SK-N-SH treated with all-trans-retinoic acid at 6 μM for 48 hours (cell line): Measurements from ENCODE around the gene NT5DC1.

Source experiments
- ATAC-seq: fragments of 200-7000 bp; cut with Tn5 transposase; 3 replicates; pipeline ENCODE4 v1.9.1; 2020; ENCODE audit warnings: mild to moderate bottlenecking, moderate library complexity
- ARNTL ChIP-seq: fragments of 450-650 bp; formaldehyde crosslinking; IDR thresholded peaks from 2 replicates; pipeline ENCODE4 v1.5.0; 2020; ENCODE audit warnings: low read depth, mild to moderate bottlenecking, moderate library complexity, borderline replicate concordance
- BACH2 ChIP-seq: fragments of 250-450 bp; sonication (Bioruptor Pico); IDR thresholded peaks from 2 replicates; pipeline ENCODE4 v1.9.0; 2021; ENCODE audit warnings: mild to moderate bottlenecking, borderline replicate concordance
- CREB5 ChIP-seq: fragments of 250-450 bp; sonication (Bioruptor Pico); IDR thresholded peaks from 2 replicates; pipeline ENCODE4 v1.5.1; 2020; ENCODE audit warnings: low read depth, mild to moderate bottlenecking, moderate library complexity
- CSDC2 ChIP-seq: fragments of 250-450 bp; sonication (Bioruptor Pico); IDR thresholded peaks from 2 replicates; pipeline ENCODE4 v1.5.0; 2020; ENCODE audit warnings: mild to moderate bottlenecking, moderate library complexity
- CSRNP3 ChIP-seq: fragments of 250-450 bp; sonication (Bioruptor Pico); IDR thresholded peaks from 2 replicates; pipeline ENCODE4 v1.5.1; 2021; ENCODE audit warnings: mild to moderate bottlenecking, moderate library complexity
- ESRRG ChIP-seq: fragments of 250-450 bp; sonication (Bioruptor Pico); IDR thresholded peaks from 2 replicates; pipeline ENCODE4 v1.6.1; 2021; ENCODE audit warnings: mild to moderate bottlenecking
- GLIS3 ChIP-seq: fragments of 250-450 bp; sonication (Bioruptor Pico); IDR thresholded peaks from 2 replicates; pipeline ENCODE4 v1.5.0; 2020; ENCODE audit warnings: mild to moderate bottlenecking, moderate library complexity
- ISL1 ChIP-seq: fragments of 250-450 bp; sonication (Bioruptor Pico); IDR thresholded peaks from 2 replicates; pipeline ENCODE4 v2.1.2; 2022; ENCODE audit warnings: mild to moderate bottlenecking, moderate library complexity
- OSR1 ChIP-seq: fragments of 250-450 bp; sonication (Bioruptor Pico); IDR thresholded peaks from 2 replicates; pipeline ENCODE4 v1.8.0; 2022; ENCODE audit warnings: moderate library complexity, mild to moderate bottlenecking, inconsistent platforms
- PATZ1 ChIP-seq: fragments of 250-450 bp; sonication (Bioruptor Pico); IDR thresholded peaks from 2 replicates; pipeline ENCODE4 v1.8.0; 2020; ENCODE audit warnings: mild to moderate bottlenecking, moderate library complexity, borderline replicate concordance
- POU6F1 ChIP-seq: fragments of 250-450 bp; sonication (Bioruptor Pico); IDR thresholded peaks from 2 replicates; pipeline ENCODE4 v1.8.0; 2021; ENCODE audit warnings: low read depth, mild to moderate bottlenecking, moderate library complexity, borderline replicate concordance
- PPARA ChIP-seq: fragments of 250-450 bp; sonication (Bioruptor Pico); IDR thresholded peaks from 2 replicates; pipeline ENCODE4 v1.5.0; 2020; ENCODE audit warnings: mild to moderate bottlenecking, borderline replicate concordance
- RARB ChIP-seq: fragments of 250-450 bp; sonication (Bioruptor Pico); IDR thresholded peaks from 2 replicates; pipeline ENCODE4 v1.8.0; 2021; ENCODE audit warnings: mild to moderate bottlenecking, moderate library complexity
- SNAI2 ChIP-seq: fragments of 250-450 bp; sonication (Bioruptor Pico); IDR thresholded peaks from 2 replicates; pipeline ENCODE4 v1.5.0; 2020; ENCODE audit warnings: mild to moderate bottlenecking, moderate library complexity
- TCF4 ChIP-seq: fragments of 250-450 bp; sonication (Bioruptor Pico); IDR thresholded peaks from 2 replicates; pipeline ENCODE4 v1.8.0; 2021; ENCODE audit warnings: mild to moderate bottlenecking, moderate library complexity, borderline replicate concordance
- TOX ChIP-seq: fragments of 250-450 bp; sonication (Bioruptor Pico); IDR thresholded peaks from 2 replicates; pipeline ENCODE4 v1.8.0; 2021; ENCODE audit warnings: mild to moderate bottlenecking, moderate library complexity, borderline replicate concordance
- TSHZ2 ChIP-seq: fragments of 250-450 bp; sonication (Bioruptor Pico); IDR thresholded peaks from 2 replicates; pipeline ENCODE4 v1.5.0; 2020; ENCODE audit warnings: mild to moderate bottlenecking, moderate library complexity
- ZFP3 ChIP-seq: fragments of 250-450 bp; sonication (Bioruptor Pico); IDR thresholded peaks from 2 replicates; pipeline ENCODE4 v1.5.0; 2020; ENCODE audit warnings: mild to moderate bottlenecking, moderate library complexity
- ZFP30 ChIP-seq: fragments of 450-650 bp; formaldehyde crosslinking; IDR thresholded peaks from 2 replicates; pipeline ENCODE4 v1.5.0; 2022; ENCODE audit warnings: mild to moderate bottlenecking, moderate library complexity
- ZNF565 ChIP-seq: fragments of 450-650 bp; formaldehyde crosslinking; conservative IDR thresholded peaks from 2 replicates; pipeline ENCODE4 v1.5.0; 2020; ENCODE audit warnings: low read depth, mild to moderate bottlenecking, moderate library complexity
- ZNF8 ChIP-seq: fragments of 450-650 bp; formaldehyde crosslinking; IDR thresholded peaks from 2 replicates; pipeline ENCODE4 v1.5.0; 2020; ENCODE audit warnings: mild to moderate bottlenecking, moderate library complexity

NT5DC1 gene

GRCh38 chr6:116239856-116240255 lies 139.2 kb downstream of the NT5DC1 start:
- no peak for ATAC-seq
- no peak for TF ChIP-seq POU6F1
- TF ChIP-seq OSR1 (CRISPR knock-in tag) = no peak
- no peak for TF ChIP-seq CSRNP3 (CRISPR knock-in tag)
- TF ChIP-seq BACH2 (CRISPR knock-in tag) = no peak
- no peak for TF ChIP-seq SNAI2 (CRISPR knock-in tag)
- TF ChIP-seq ZFP30 (CRISPR knock-in tag) = no peak
- no peak for TF ChIP-seq ZNF8 (CRISPR knock-in tag)
- TF ChIP-seq ARNTL (CRISPR knock-in tag) = no peak
- no peak for TF ChIP-seq GLIS3 (CRISPR knock-in tag)
- TF ChIP-seq TSHZ2 (CRISPR knock-in tag) = no peak
- TF ChIP-seq, all 23 proteins: peak for 0

GRCh38 chr6:116244284-116244683 lies 143.6 kb downstream of the NT5DC1 start:
- no peak for TF ChIP-seq CSDC2 (CRISPR knock-in tag)
- no peak for TF ChIP-seq ISL1 (CRISPR knock-in tag)
- no peak for TF ChIP-seq SNAI2 (CRISPR knock-in tag)
- no peak for TF ChIP-seq CREB5 (CRISPR knock-in tag)
- no peak for TF ChIP-seq ZFP3 (CRISPR knock-in tag)
- no peak for TF ChIP-seq BACH2 (CRISPR knock-in tag)
- TF ChIP-seq PATZ1 (CRISPR knock-in tag) = no peak
- no peak for TF ChIP-seq PPARA (CRISPR knock-in tag)
- TF ChIP-seq, all 23 proteins: peak for 0
- no peak for ATAC-seq

- peak; percentile 52 for ATAC-seq
- TF ChIP-seq BACH2 (CRISPR knock-in tag) (no peak), CSRNP3 (CRISPR knock-in tag) (no peak), ESRRG (CRISPR knock-in tag) (no peak), ZFP30 (CRISPR knock-in tag) (no peak), PPARA (CRISPR knock-in tag) (no peak), TCF4 (CRISPR knock-in tag) (no peak), RARB (no peak), CREB5 (CRISPR knock-in tag) (no peak), ISL1 (CRISPR knock-in tag) (no peak), TSHZ2 (CRISPR knock-in tag) (no peak), GLIS3 (CRISPR knock-in tag) (no peak), OSR1 (CRISPR knock-in tag) (no peak), ZFP3 (CRISPR knock-in tag) (no peak), TOX (CRISPR knock-in tag) (no peak), ZNF565 (CRISPR knock-in tag) (no peak)
Measured at GRCh38 chr6:116246089-116246488, 145.4 kb downstream of the NT5DC1 start.
